Suprapubic skin (tissue), 4 donors: Measurements from ENCODE around the gene ZNF691. TPM values are rescaled to one million over a fixed set of nuclear protein-coding genes. Genes with fewer than 3 reads are reported as not detected.

ENCODE experiments used
- DNase-seq, 2 donors: peaks; one replicate each; pipeline ENCODE4 v3.0.0-alpha.2; 2019; ENCODE audit warnings: low spot score in 2 of 2
- H3K27ac ChIP-seq: fragments of 200-600 bp; sonication (generic); one replicate; pipeline ENCODE4 v1.5.1; 2019
- H3K27me3 ChIP-seq: fragments of 200-600 bp; sonication (generic); one replicate; pipeline ENCODE4 v1.5.1; 2019
- H3K36me3 ChIP-seq: fragments of 200-600 bp; sonication (generic); one replicate; pipeline ENCODE4 v1.5.1; 2019
- H3K4me1 ChIP-seq: fragments of 200-600 bp; sonication (generic); one replicate; pipeline ENCODE4 v1.5.1; 2019
- H3K4me3 ChIP-seq: fragments of 200-600 bp; sonication (generic); one replicate; pipeline ENCODE4 v1.5.1; 2019; ENCODE audit warnings: mild to moderate bottlenecking
- H3K9me3 ChIP-seq: fragments of 200-600 bp; sonication (generic); one replicate; pipeline ENCODE4 v1.5.1; 2019
- CTCF ChIP-seq, 2 donors: fragments of 200-600 bp in 1 of 2; fragments of 450-650 bp in 1 of 2; sonication (generic) in 1 of 2; IDR thresholded peaks; one replicate each; pipeline ENCODE4 v1.5.1; 2016 to 2019; ENCODE audit warnings: antibody characterized with exemption in 2 of 2, mild to moderate bottlenecking in 1 of 2, moderate library complexity in 1 of 2
- EP300 ChIP-seq: sonication (generic); formaldehyde crosslinking; IDR thresholded peaks from one replicate; pipeline ENCODE4 v1.6.1; 2017; ENCODE audit warnings: antibody characterized with exemption
- POLR2A ChIP-seq, 2 donors: fragments of 450-650 bp; IDR thresholded peaks; one replicate each; pipeline ENCODE4 v1.6.1; 2017; ENCODE audit warnings: antibody characterized with exemption in 2 of 2, mild to moderate bottlenecking in 2 of 2, moderate library complexity in 2 of 2
- POLR2AphosphoS5 ChIP-seq, 3 donors: sonication (generic); formaldehyde crosslinking; IDR thresholded peaks; one replicate each; pipeline ENCODE4 v1.6.1; 2017; ENCODE audit warnings: antibody characterized with exemption in 3 of 3
- WGBS: methylation state at CpG from one replicate; pipeline ENCODE4 v1.1.5; 2018; 5-methylcytosine and 5-hydroxymethylcytosine counted together
- total RNA-seq, 4 donors: library from RNA; depleted of rRNA; stranded (reverse); fragments of >200 nt; gene quantifications; one replicate each; pipeline ENCODE4 v1.1.0, GENCODE V29; 2016

The ZNF691 gene
- total RNA-seq, 4 donors from 2014 or later, result 6.5 to 15.4 (median 12.1) TPM

- Histone ChIP-seq H3K9me3 (no peaks in the 10 kb centered on the region), H3K27me3 (no peaks in the 10 kb centered on the region), H3K36me3 (peaks cover 24% of the 10 kb centered on the region), H3K4me3 (no peak overlapping the region), H3K27ac (no peak overlapping the region), H3K4me1 (no peaks in the 10 kb centered on the region)
- DNase-seq, result no peak
- WGBS, result 89% methylated on average over 5 of the region's 5 CpGs
- TF ChIP-seq POLR2AphosphoS5 (IDR thresholded peaks at IDR 0.05), result no peak
- no peak for TF ChIP-seq POLR2A (IDR thresholded peaks at IDR 0.05)
- no peak for TF ChIP-seq CTCF (IDR thresholded peaks at IDR 0.05)
- no peak for TF ChIP-seq EP300
These were observed 11.6 kb upstream of the ZNF691 start for GRCh38 chr1:42834803-42835202.

- H3K9me3 ChIP-seq, result no peaks in the 10 kb centered on the region
- H3K27ac ChIP-seq, result no peak overlapping the region
- no peaks in the 10 kb centered on the region for H3K27me3 ChIP-seq
- WGBS, result 97% methylated on average over 2 of the region's 2 CpGs
- no peak for TF ChIP-seq CTCF (IDR thresholded peaks at IDR 0.05)
- TF ChIP-seq POLR2A (IDR thresholded peaks at IDR 0.05), result no peak
- no peak for TF ChIP-seq POLR2AphosphoS5 (IDR thresholded peaks at IDR 0.05)
- TF ChIP-seq EP300, result no peak
- H3K4me3 ChIP-seq, result no peak overlapping the region
- H3K4me1 ChIP-seq, result no peaks in the 10 kb centered on the region
- no peak for DNase-seq
- peaks cover 18% of the 10 kb centered on the region for H3K36me3 ChIP-seq
These were observed 11.0 kb upstream of the ZNF691 start for GRCh38 chr1:42835422-42835821.

- H3K27ac ChIP-seq, result no peak overlapping the region
- no peaks in the 10 kb centered on the region for H3K4me1 ChIP-seq
- H3K4me3 ChIP-seq, result no peak overlapping the region
- H3K9me3 ChIP-seq, result no peaks in the 10 kb centered on the region
- TF ChIP-seq EP300 (no peak), POLR2A (IDR thresholded peaks at IDR 0.05) (no peak), CTCF (IDR thresholded peaks at IDR 0.05) (no peak), POLR2AphosphoS5 (IDR thresholded peaks at IDR 0.05) (no peak)
- H3K36me3 ChIP-seq, result peaks cover 22% of the 10 kb centered on the region
- H3K27me3 ChIP-seq, result no peaks in the 10 kb centered on the region
- 54% methylated on average over 3 of the region's 3 CpGs for WGBS
- DNase-seq, result no peak
These were observed 8.7 kb upstream of the ZNF691 start for GRCh38 chr1:42837709-42838108.

GRCh38 chr1:42838482-42839190 is 7.8 kb upstream of the ZNF691 start:
- H3K4me3 ChIP-seq, result no peak overlapping the region
- peaks cover 30% of the 10 kb centered on the region for H3K36me3 ChIP-seq
- no peaks in the 10 kb centered on the region for H3K9me3 ChIP-seq
- no peaks in the 10 kb centered on the region for H3K27me3 ChIP-seq
- no peak overlapping the region for H3K27ac ChIP-seq
- no peak for DNase-seq
- TF ChIP-seq POLR2A (IDR thresholded peaks at IDR 0.05), result no peak
- TF ChIP-seq POLR2AphosphoS5 (IDR thresholded peaks at IDR 0.05), result no peak
- TF ChIP-seq EP300, result no peak
- TF ChIP-seq CTCF (IDR thresholded peaks at IDR 0.05), result no peak
- H3K4me1 ChIP-seq, result no peaks in the 10 kb centered on the region
- 84% methylated on average over 7 of the region's 7 CpGs for WGBS

GRCh38 chr1:42841010-42841409 is 5.4 kb upstream of the ZNF691 start:
- no peaks in the 10 kb centered on the region for H3K27me3 ChIP-seq
- peaks cover 30% of the 10 kb centered on the region for H3K36me3 ChIP-seq
- DNase-seq, result no peak
- peaks cover 7% of the 10 kb centered on the region for H3K4me1 ChIP-seq
- 75% methylated on average over 3 of the region's 3 CpGs for WGBS
- no peak for TF ChIP-seq CTCF (IDR thresholded peaks at IDR 0.05)
- TF ChIP-seq POLR2A (IDR thresholded peaks at IDR 0.05), result no peak
- TF ChIP-seq POLR2AphosphoS5 (IDR thresholded peaks at IDR 0.05), result no peak
- TF ChIP-seq EP300, result no peak
- no peaks in the 10 kb centered on the region for H3K9me3 ChIP-seq
- no peak overlapping the region for H3K4me3 ChIP-seq
- no peak overlapping the region for H3K27ac ChIP-seq
